SK-N-SH (cell line): ENCODE results near the gene KLF15. TPM values are rescaled to one million over a fixed set of nuclear protein-coding genes. Genes with fewer than 3 reads are reported as not detected.

Experiments used
- CTCF ChIA-PET: fragments of 300-600, 350-600 bp; formaldehyde crosslinking; extraction: SDS; loops from one replicate; lab custom pipeline; 2021; lab: Yijun Ruan, JAX
- POLR2A ChIA-PET: fragments of 350-600 bp; sonication (Branson Sonifier 250); formaldehyde crosslinking; extraction: SDS; loops from one replicate; lab custom pipeline; 2020; ENCODE audit warnings: antibody characterized with exemption, inconsistent platforms; lab: Yijun Ruan, JAX
- DNase-seq: peaks from one replicate; pipeline ENCODE4 v3.0.0; 2012
- H2AFZ ChIP-seq: fragments of 200-600 bp; sonication (generic); 2 replicates; pipeline ENCODE4 v1.8.1; 2016; ENCODE audit warnings: antibody characterized with exemption, mild to moderate bottlenecking, low read depth
- H3F3A ChIP-seq: fragments of 200-600 bp; sonication (generic); replicated peaks from 2 replicates; pipeline ENCODE3; 2016; ENCODE audit warnings: antibody characterized with exemption, mild to moderate bottlenecking; ENCODE audit not compliant: insufficient read depth
- H3K27ac ChIP-seq, 2 experiments: fragments of 200-500 bp in 1 of 2; fragments of 200-600 bp in 1 of 2; sonication (Bioruptor generic) in 1 of 2; sonication (generic), shearing (Covaris generic) in 1 of 2; 2 replicates each; pipeline versions ENCODE4 v1.5.1 to v1.6.1; 2014 to 2016; ENCODE audit warnings: low read depth in 2 of 2, inconsistent platforms in 1 of 2, low read length in 1 of 2, mild to moderate bottlenecking in 1 of 2, mixed read lengths in 1 of 2
- H3K27me3 ChIP-seq: fragments of 200-600 bp; sonication (generic), shearing (Covaris generic); 2 replicates; pipeline ENCODE4 v1.6.1; 2016; ENCODE audit warnings: mixed run types; ENCODE audit not compliant: insufficient read depth
- H3K36me3 ChIP-seq, 2 experiments: fragments of 200-500 bp in 1 of 2; fragments of 200-600 bp in 1 of 2; sonication (Bioruptor generic) in 1 of 2; sonication (generic) in 1 of 2; replicated peaks in 1 of 2; 2 replicates each; pipeline versions ENCODE3 to v1.5.1; 2014 to 2016; ENCODE audit warnings: low read length in 1 of 2, mild to moderate bottlenecking in 1 of 2; ENCODE audit not compliant: insufficient read depth in 2 of 2, control insufficient read depth in 1 of 2
- H3K4me1 ChIP-seq, 2 experiments: fragments of 200-500 bp in 1 of 2; fragments of 200-600 bp in 1 of 2; sonication (Bioruptor generic) in 1 of 2; sonication (generic), shearing (Covaris generic) in 1 of 2; 2 replicates each; pipeline versions ENCODE4 v1.5.1 to v1.6.1; 2014 to 2016; ENCODE audit warnings: low read depth in 1 of 2, low read length in 1 of 2, mixed run types in 1 of 2; ENCODE audit not compliant: insufficient read depth in 2 of 2, control insufficient read depth in 1 of 2
- H3K4me2 ChIP-seq: fragments of 200-600 bp; sonication (generic), shearing (Covaris generic); 2 replicates; pipeline ENCODE4 v1.6.1; 2017; ENCODE audit warnings: mixed run types
- H3K4me3 ChIP-seq, 2 experiments: fragments of 200-500 bp in 1 of 2; fragments of 200-600 bp in 1 of 2; sonication (Bioruptor generic) in 1 of 2; sonication (generic), shearing (Covaris generic) in 1 of 2; 2 replicates each; pipeline versions ENCODE4 v1.5.1 to v1.8.1; 2014 to 2016; ENCODE audit warnings: low read depth in 2 of 2, inconsistent platforms in 1 of 2, low read length in 1 of 2, mild to moderate bottlenecking in 1 of 2, mixed read lengths in 1 of 2, moderate library complexity in 1 of 2
- H3K79me2 ChIP-seq: fragments of 200-600 bp; sonication (generic); 2 replicates; pipeline ENCODE4 v1.8.1; 2017; ENCODE audit warnings: mild to moderate bottlenecking; ENCODE audit not compliant: insufficient read depth
- H3K9ac ChIP-seq: fragments of 200-600 bp; sonication (generic); 2 replicates; pipeline ENCODE4 v1.6.1; 2017; ENCODE audit warnings: mixed run types
- H3K9me2 ChIP-seq: fragments of 200-600 bp; sonication (generic); 2 replicates; pipeline ENCODE4 v1.6.1; 2017; ENCODE audit warnings: mixed run types
- H3K9me3 ChIP-seq: fragments of 200-600 bp; sonication (generic); 2 replicates; pipeline ENCODE4 v1.6.1; 2017; ENCODE audit warnings: mixed run types, mild to moderate bottlenecking, moderate library complexity
- H4K20me1 ChIP-seq: fragments of 200-600 bp; sonication (generic); 2 replicates; pipeline ENCODE4 v1.6.1; 2017; ENCODE audit warnings: mild to moderate bottlenecking, mixed run types; ENCODE audit not compliant: insufficient read depth
- CHD2 ChIP-seq: fragments of 150-350 bp; IDR thresholded peaks from 2 replicates; pipeline ENCODE4 v1.6.1; 2018; ENCODE audit warnings: low read length; ENCODE audit not compliant: partially characterized antibody
- EZH2phosphoT487 ChIP-seq: fragments of 200-600 bp; sonication (generic); IDR thresholded peaks from 2 replicates; pipeline ENCODE4 v1.6.1; 2017; ENCODE audit warnings: low read depth, mixed run types, mild to moderate bottlenecking, antibody characterized with exemption, moderate library complexity, borderline replicate concordance
- FOXJ3 ChIP-seq: sonication (generic); formaldehyde crosslinking; IDR thresholded peaks from 2 replicates; pipeline ENCODE4 v1.5.1; 2020; ENCODE audit warnings: mild to moderate bottlenecking, missing genetic modification reagents
- FOXM1 ChIP-seq: IDR thresholded peaks from 2 replicates; pipeline ENCODE4 v1.4.0; 2012; ENCODE audit warnings: low read depth, mild to moderate bottlenecking
- GATA2 ChIP-seq: sonication (generic); formaldehyde crosslinking; IDR thresholded peaks from 2 replicates; pipeline ENCODE4 v1.5.0; 2020; ENCODE audit warnings: mild to moderate bottlenecking, missing genetic modification reagents
- JUND ChIP-seq: IDR thresholded peaks from 2 replicates; pipeline ENCODE4 v1.4.0; 2012
- MEF2A ChIP-seq: IDR thresholded peaks from 2 replicates; pipeline ENCODE4 v1.4.0; 2012; ENCODE audit warnings: low read depth, borderline replicate concordance
- MXI1 ChIP-seq: IDR thresholded peaks from 2 replicates; pipeline ENCODE4 v1.6.1; 2012; ENCODE audit warnings: mild to moderate bottlenecking, low read depth, low read length, improper control_type of control experiment
- NFIC ChIP-seq: IDR thresholded peaks from 2 replicates; pipeline ENCODE4 v1.4.0; 2012; ENCODE audit warnings: borderline replicate concordance
- NRF1 ChIP-seq: IDR thresholded peaks from 2 replicates; pipeline ENCODE4 v1.6.1; 2012; ENCODE audit warnings: low read depth, mild to moderate bottlenecking, low read length
- POLR2AphosphoS5 ChIP-seq: IDR thresholded peaks from 2 replicates; pipeline ENCODE4 v1.6.1; 2012; ENCODE audit warnings: low read depth, low read length
- RAD21 ChIP-seq: IDR thresholded peaks from 2 replicates; pipeline ENCODE4 v1.6.1; 2012; ENCODE audit warnings: mild to moderate bottlenecking, low read length
- RFX5 ChIP-seq: IDR thresholded peaks from 2 replicates; pipeline ENCODE4 v1.6.1; 2012; ENCODE audit warnings: mild to moderate bottlenecking, improper control_type of control experiment, low read length
- SIN3A ChIP-seq: IDR thresholded peaks from 2 replicates; pipeline ENCODE4 v1.6.1; 2012; ENCODE audit warnings: low read depth, mild to moderate bottlenecking, low read length, moderate library complexity, borderline replicate concordance
- TEAD4 ChIP-seq: IDR thresholded peaks from 2 replicates; pipeline ENCODE4 v1.4.0; 2012; ENCODE audit warnings: mild to moderate bottlenecking, borderline replicate concordance; ENCODE audit not compliant: insufficient read depth
- USF1 ChIP-seq: IDR thresholded peaks from 2 replicates; pipeline ENCODE4 v1.4.0; 2012; ENCODE audit warnings: low read depth, borderline replicate concordance
- YY1 ChIP-seq: IDR thresholded peaks from 2 replicates; pipeline ENCODE4 v1.4.0; 2012; ENCODE audit warnings: low read depth, mild to moderate bottlenecking
- WGBS: methylation state at CpG from one replicate; pipeline ENCODE4 v1.1.6; 2017; ENCODE audit warnings: low lambda C conversion rate; 5-methylcytosine and 5-hydroxymethylcytosine counted together
- polyA plus RNA-seq, 3 experiments: library from polyadenylated mRNA; depleted of rRNA; stranded (reverse); fragments of >200 nt; gene quantifications; 2 replicates each; pipeline ENCODE4 v1.2.3, GENCODE V29; 2012
- TF ChIP-seq, protein P1 (sequence below): fragments of 200-600 bp; sonication (generic); IDR thresholded peaks from 2 replicates; pipeline ENCODE4 v1.6.1; 2017; ENCODE audit warnings: antibody characterized with exemption, mild to moderate bottlenecking, moderate library complexity
- TF ChIP-seq, protein P2 (sequence below): fragments of 150-350 bp; IDR thresholded peaks from 2 replicates; pipeline ENCODE4 v1.6.1; 2017; ENCODE audit warnings: antibody characterized with exemption, low read length, low read depth, borderline replicate concordance
- TF ChIP-seq, protein P3 (sequence below): fragments of 150-350 bp; IDR thresholded peaks from 2 replicates; pipeline ENCODE4 v1.6.1; 2016; ENCODE audit warnings: mild to moderate bottlenecking, low read depth, low read length

KLF15 gene
- polyA plus RNA-seq, 1 of the 3 experiments (the other 2 are of a cell fraction): 0.28 TPM

- H3K27ac ChIP-seq: no peak overlapping the region
- H3K4me1 ChIP-seq: peaks cover 0 to 11% of the 10 kb centered on the region in 2 experiments; a peak in 1 of 4 replicates
- no peaks in the 10 kb centered on the region for H4K20me1 ChIP-seq
- no peaks in the 10 kb centered on the region for H3K9me2 ChIP-seq
- no peaks in the 10 kb centered on the region for H3F3A ChIP-seq
- H3K4me3 ChIP-seq: no peak overlapping the region
- CTCF ChIA-PET: no interaction called here
- no peaks in the 10 kb centered on the region for H3K36me3 ChIP-seq
- H3K4me2 ChIP-seq: no peak overlapping the region
- POLR2A ChIA-PET: no interaction called here
- 51% methylated on average over 9 of the region's 9 CpGs for WGBS
- H3K9me3 ChIP-seq: no peaks in the 10 kb centered on the region
- no peak overlapping the region for H3K9ac ChIP-seq
- no peak for TF ChIP-seq YY1
- TF ChIP-seq, protein P1, sequence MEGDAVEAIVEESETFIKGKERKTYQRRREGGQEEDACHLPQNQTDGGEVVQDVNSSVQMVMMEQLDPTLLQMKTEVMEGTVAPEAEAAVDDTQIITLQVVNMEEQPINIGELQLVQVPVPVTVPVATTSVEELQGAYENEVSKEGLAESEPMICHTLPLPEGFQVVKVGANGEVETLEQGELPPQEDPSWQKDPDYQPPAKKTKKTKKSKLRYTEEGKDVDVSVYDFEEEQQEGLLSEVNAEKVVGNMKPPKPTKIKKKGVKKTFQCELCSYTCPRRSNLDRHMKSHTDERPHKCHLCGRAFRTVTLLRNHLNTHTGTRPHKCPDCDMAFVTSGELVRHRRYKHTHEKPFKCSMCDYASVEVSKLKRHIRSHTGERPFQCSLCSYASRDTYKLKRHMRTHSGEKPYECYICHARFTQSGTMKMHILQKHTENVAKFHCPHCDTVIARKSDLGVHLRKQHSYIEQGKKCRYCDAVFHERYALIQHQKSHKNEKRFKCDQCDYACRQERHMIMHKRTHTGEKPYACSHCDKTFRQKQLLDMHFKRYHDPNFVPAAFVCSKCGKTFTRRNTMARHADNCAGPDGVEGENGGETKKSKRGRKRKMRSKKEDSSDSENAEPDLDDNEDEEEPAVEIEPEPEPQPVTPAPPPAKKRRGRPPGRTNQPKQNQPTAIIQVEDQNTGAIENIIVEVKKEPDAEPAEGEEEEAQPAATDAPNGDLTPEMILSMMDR: no peak
- TF ChIP-seq CHD2: no peak
- TF ChIP-seq EZH2phosphoT487: no peak
- TF ChIP-seq RFX5: no peak
- no peak for TF ChIP-seq TEAD4
- TF ChIP-seq SIN3A: no peak
- no peak for TF ChIP-seq MXI1
- TF ChIP-seq MEF2A: no peak
- TF ChIP-seq, protein P2, sequence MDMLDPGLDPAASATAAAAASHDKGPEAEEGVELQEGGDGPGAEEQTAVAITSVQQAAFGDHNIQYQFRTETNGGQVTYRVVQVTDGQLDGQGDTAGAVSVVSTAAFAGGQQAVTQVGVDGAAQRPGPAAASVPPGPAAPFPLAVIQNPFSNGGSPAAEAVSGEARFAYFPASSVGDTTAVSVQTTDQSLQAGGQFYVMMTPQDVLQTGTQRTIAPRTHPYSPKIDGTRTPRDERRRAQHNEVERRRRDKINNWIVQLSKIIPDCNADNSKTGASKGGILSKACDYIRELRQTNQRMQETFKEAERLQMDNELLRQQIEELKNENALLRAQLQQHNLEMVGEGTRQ: no peak
- TF ChIP-seq, protein P3, sequence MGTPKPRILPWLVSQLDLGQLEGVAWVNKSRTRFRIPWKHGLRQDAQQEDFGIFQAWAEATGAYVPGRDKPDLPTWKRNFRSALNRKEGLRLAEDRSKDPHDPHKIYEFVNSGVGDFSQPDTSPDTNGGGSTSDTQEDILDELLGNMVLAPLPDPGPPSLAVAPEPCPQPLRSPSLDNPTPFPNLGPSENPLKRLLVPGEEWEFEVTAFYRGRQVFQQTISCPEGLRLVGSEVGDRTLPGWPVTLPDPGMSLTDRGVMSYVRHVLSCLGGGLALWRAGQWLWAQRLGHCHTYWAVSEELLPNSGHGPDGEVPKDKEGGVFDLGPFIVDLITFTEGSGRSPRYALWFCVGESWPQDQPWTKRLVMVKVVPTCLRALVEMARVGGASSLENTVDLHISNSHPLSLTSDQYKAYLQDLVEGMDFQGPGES: no peak
- no peak for TF ChIP-seq GATA2 (CRISPR knock-in tag)
- TF ChIP-seq USF1: no peak
- TF ChIP-seq NRF1: no peak
- TF ChIP-seq JUND: no peak
- no peak for TF ChIP-seq FOXM1
- no peak for TF ChIP-seq RAD21
- no peak for TF ChIP-seq FOXJ3 (CRISPR knock-in tag)
- no peak for TF ChIP-seq POLR2AphosphoS5
- no peak for TF ChIP-seq NFIC
- H3K27me3 ChIP-seq: peaks cover 34% of the 10 kb centered on the region
- no peak overlapping the region for H2AFZ ChIP-seq
- no peaks in the 10 kb centered on the region for H3K79me2 ChIP-seq
- no peak for DNase-seq
Measured at GRCh38 chr3:126361211-126361610, 4.0 kb upstream of the KLF15 start.
